Astrocyte (in vitro differentiated cells and primary cell): ENCODE data around the gene VDAC1.

ENCODE experiments used
- EZH2 ChIP-seq: IDR thresholded peaks from 2 replicates; pipeline ENCODE4 v1.6.1; 2012; ENCODE audit warnings: mild to moderate bottlenecking, low read length, inconsistent platforms; ENCODE audit not compliant: insufficient read depth
- TF ChIP-seq, protein P1 (sequence below): IDR thresholded peaks from 2 replicates; pipeline ENCODE4 v1.5.1; 2011; ENCODE audit warnings: low read depth, mild to moderate bottlenecking, inconsistent platforms, low read length, moderate library complexity; ENCODE audit not compliant: insufficient read depth

DNA sequence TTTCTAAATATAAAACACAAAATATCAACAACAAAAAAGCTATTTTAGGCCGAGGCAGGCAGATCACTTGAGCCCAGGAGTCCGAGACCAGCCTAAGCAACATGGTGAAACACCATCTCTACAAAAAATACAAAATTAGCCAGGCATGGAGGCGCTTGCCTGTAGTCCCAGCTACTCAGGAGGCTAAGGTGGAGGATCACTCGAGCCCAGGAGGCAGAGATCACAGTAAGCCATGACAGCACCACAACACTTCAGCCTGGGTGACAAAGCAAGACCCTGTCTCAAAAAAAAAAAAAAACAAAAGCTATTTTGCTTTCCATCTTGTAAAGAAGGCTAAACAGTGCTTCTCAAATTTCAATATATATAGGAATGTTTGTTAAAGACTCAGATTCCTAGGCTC, 47.7 kb downstream of the VDAC1 start:
- TF ChIP-seq, protein P1, sequence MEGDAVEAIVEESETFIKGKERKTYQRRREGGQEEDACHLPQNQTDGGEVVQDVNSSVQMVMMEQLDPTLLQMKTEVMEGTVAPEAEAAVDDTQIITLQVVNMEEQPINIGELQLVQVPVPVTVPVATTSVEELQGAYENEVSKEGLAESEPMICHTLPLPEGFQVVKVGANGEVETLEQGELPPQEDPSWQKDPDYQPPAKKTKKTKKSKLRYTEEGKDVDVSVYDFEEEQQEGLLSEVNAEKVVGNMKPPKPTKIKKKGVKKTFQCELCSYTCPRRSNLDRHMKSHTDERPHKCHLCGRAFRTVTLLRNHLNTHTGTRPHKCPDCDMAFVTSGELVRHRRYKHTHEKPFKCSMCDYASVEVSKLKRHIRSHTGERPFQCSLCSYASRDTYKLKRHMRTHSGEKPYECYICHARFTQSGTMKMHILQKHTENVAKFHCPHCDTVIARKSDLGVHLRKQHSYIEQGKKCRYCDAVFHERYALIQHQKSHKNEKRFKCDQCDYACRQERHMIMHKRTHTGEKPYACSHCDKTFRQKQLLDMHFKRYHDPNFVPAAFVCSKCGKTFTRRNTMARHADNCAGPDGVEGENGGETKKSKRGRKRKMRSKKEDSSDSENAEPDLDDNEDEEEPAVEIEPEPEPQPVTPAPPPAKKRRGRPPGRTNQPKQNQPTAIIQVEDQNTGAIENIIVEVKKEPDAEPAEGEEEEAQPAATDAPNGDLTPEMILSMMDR = no peak
- TF ChIP-seq EZH2 = no peak
